Activated T-helper 2 cell treated with anti-CD3 and anti-CD28 coated beads, Interferon-gamma antibody, Interleukin-2, Interleukin-4, amounts not matched to agents 10 μg/mL and 5 μg/mL and 100 μg/mL, durations not matched to agents 14 hours and 24 hours and 36 hours (primary cell): ENCODE measurements around the gene KIF15. TPM values are rescaled to one million over a fixed set of nuclear protein-coding genes. Genes with fewer than 3 reads are reported as not detected.
A peak's percentile ranks its signal among the peaks of the same experiment; 100 is the strongest.
"Not testable (repeated sequence)": the region's sequence is repeated elsewhere in the genome, so short reads cannot be mapped to it uniquely, and the experiment has no call there.

Experiments
- DNase-seq: peaks from one replicate; pipeline ENCODE4 v3.0.0; 2021; ENCODE audit warnings: low spot score
- H3K27ac Mint-ChIP-seq: one replicate; pipeline ENCODE4 v1.8.0; 2021; ENCODE audit warnings: mixed read lengths
- H3K27me3 Mint-ChIP-seq: one replicate; pipeline ENCODE4 v1.8.0; 2021; ENCODE audit warnings: low read depth, mixed read lengths
- H3K36me3 Mint-ChIP-seq: one replicate; pipeline ENCODE4 v1.8.0; 2021; ENCODE audit warnings: low read depth, mixed read lengths
- H3K4me1 Mint-ChIP-seq: one replicate; pipeline ENCODE4 v1.8.0; 2021; ENCODE audit warnings: low read depth, mixed read lengths
- H3K4me3 Mint-ChIP-seq: one replicate; pipeline ENCODE4 v1.8.0; 2021; ENCODE audit warnings: low read depth, mild to moderate bottlenecking, moderate library complexity, mixed read lengths
- H3K9me3 Mint-ChIP-seq: one replicate; pipeline ENCODE4 v1.8.0; 2021; ENCODE audit warnings: mixed read lengths
- intact Hi-C: fragments of 100-400 bp; cut with micrococcal nuclease; formaldehyde crosslinking; loops from one replicate; pipeline ENCODE4 v1.15.1; 2023
- total RNA-seq: library from RNA; stranded (reverse); gene quantifications from 2 replicates; pipeline ENCODE4 v1.2.3, GENCODE V29; 2022

KIF15 gene
- total RNA-seq, 1 donor from 2014 or later: 28.5 TPM

DNA sequence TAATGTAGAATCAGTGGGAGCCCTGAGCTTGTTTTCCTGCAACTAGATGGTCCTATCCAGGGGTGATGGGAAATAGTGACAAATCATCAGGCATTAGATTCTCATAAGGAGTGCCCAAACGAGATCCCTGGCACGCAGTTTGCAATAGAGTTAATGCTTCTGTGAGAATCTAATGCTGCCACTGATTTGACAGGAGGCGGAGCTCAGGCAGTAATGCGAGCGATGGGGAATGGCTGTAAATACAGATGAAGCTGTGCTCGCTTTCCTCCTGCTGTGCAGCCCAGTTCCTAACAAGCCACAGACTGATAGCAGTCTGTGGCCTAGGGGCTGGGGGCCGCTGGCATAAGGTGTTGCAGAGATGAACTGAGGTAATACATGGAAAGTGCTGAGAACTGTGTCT is 71.8 kb downstream of the KIF15 start:
- Mint-ChIP-seq H3K9me3 (peaks cover 21% of the 10 kb centered on the region), H3K4me3 (no peak overlapping the region), H3K27me3 (no peaks in the 10 kb centered on the region), H3K27ac (no peak overlapping the region), H3K4me1 (no peaks in the 10 kb centered on the region), H3K36me3 (peaks cover 81% of the 10 kb centered on the region)
- no peak for DNase-seq
- intact Hi-C loops: no loop called here

DNA sequence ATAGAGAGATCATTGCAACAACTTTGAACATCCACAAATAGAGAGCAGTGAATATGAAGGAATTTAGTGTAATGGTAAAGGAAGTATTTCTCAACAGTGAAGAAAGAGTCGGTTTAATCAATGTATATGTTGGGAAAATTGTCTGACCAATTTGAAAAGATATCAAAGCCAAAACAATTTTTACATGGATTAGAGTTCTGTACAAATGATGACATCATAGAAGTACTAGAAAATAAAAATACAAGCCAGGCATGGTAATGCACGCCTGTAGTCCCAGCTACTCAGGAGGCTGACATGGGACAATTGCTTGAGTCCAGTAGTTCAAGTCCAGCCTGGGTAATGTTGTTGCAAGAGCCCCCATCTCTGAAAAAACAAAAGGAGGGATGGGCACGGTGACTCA is 74.1 kb downstream of the KIF15 start:
- intact Hi-C loops: no loop called here
- Mint-ChIP-seq H3K36me3 (peaks cover 89% of the 10 kb centered on the region), H3K27ac (no peak overlapping the region)

GRCh38 chr3:44842376-44842775 is 80.8 kb downstream of the KIF15 start:
- no peak overlapping the region for H3K4me3 Mint-ChIP-seq

More for the DNA sequence above, 74.1 kb downstream of the KIF15 start:
- DNase-seq: no peak
- Mint-ChIP-seq H3K9me3 (peaks cover 21% of the 10 kb centered on the region), H3K4me1 (no peaks in the 10 kb centered on the region), H3K27me3 (no peaks in the 10 kb centered on the region), H3K4me3 (no peak overlapping the region)

GRCh38 chr3:44845528-44846520 is 84.2 kb downstream of the KIF15 start:
- no peaks in the 10 kb centered on the region for H3K9me3 Mint-ChIP-seq
- no peaks in the 10 kb centered on the region for H3K4me1 Mint-ChIP-seq
- H3K4me3 Mint-ChIP-seq: no peak overlapping the region
- peaks cover 62% of the 10 kb centered on the region for H3K36me3 Mint-ChIP-seq
- no peak for DNase-seq
- intact Hi-C loops: no loop called here
- H3K27ac Mint-ChIP-seq: no peak overlapping the region
- H3K27me3 Mint-ChIP-seq: no peaks in the 10 kb centered on the region

More at GRCh38 chr3:44842376-44842775, 80.8 kb downstream of the KIF15 start:
- Mint-ChIP-seq H3K4me1 (no peaks in the 10 kb centered on the region), H3K27ac (no peak overlapping the region), H3K27me3 (no peaks in the 10 kb centered on the region), H3K36me3 (peaks cover 81% of the 10 kb centered on the region), H3K9me3 (peaks cover 2% of the 10 kb centered on the region)
- DNase-seq: no peak
- intact Hi-C loops: no loop called here

GRCh38 chr3:44848634-44849033 is 87.0 kb downstream of the KIF15 start:
- Mint-ChIP-seq H3K4me1 (no peaks in the 10 kb centered on the region), H3K4me3 (no peak overlapping the region), H3K27ac (no peak overlapping the region), H3K27me3 (no peaks in the 10 kb centered on the region), H3K9me3 (no peaks in the 10 kb centered on the region), H3K36me3 (peaks cover 57% of the 10 kb centered on the region)
- intact Hi-C loops: no loop called here
- no peak for DNase-seq

GRCh38 chr3:44856663-44857062 is 95.1 kb downstream of the KIF15 start:
- H3K27ac Mint-ChIP-seq, intact Hi-C loops, DNase-seq, H3K9me3 Mint-ChIP-seq, H3K4me1 Mint-ChIP-seq, H3K27me3 Mint-ChIP-seq, H3K4me3 Mint-ChIP-seq: not testable (repeated sequence)
- peaks cover 11% of the 10 kb centered on the region for H3K36me3 Mint-ChIP-seq

- peak overlapping the region; percentile 40 for H3K4me3 Mint-ChIP-seq
- peaks cover 4% of the 10 kb centered on the region for H3K36me3 Mint-ChIP-seq
- H3K27me3 Mint-ChIP-seq: no peaks in the 10 kb centered on the region
- no peaks in the 10 kb centered on the region for H3K9me3 Mint-ChIP-seq
- H3K4me1 Mint-ChIP-seq: peaks cover 12% of the 10 kb centered on the region
- no peak for DNase-seq
- intact Hi-C loops: loop anchor here (2.0 kb wide), 1 partner anchor 99 kb away; the partner anchor contains the start of genes KIAA1143 and KIF15
- H3K27ac Mint-ChIP-seq: no peak overlapping the region
Observed at GRCh38 chr3:44860117-44860516, 98.5 kb downstream of the KIF15 start.

DNA sequence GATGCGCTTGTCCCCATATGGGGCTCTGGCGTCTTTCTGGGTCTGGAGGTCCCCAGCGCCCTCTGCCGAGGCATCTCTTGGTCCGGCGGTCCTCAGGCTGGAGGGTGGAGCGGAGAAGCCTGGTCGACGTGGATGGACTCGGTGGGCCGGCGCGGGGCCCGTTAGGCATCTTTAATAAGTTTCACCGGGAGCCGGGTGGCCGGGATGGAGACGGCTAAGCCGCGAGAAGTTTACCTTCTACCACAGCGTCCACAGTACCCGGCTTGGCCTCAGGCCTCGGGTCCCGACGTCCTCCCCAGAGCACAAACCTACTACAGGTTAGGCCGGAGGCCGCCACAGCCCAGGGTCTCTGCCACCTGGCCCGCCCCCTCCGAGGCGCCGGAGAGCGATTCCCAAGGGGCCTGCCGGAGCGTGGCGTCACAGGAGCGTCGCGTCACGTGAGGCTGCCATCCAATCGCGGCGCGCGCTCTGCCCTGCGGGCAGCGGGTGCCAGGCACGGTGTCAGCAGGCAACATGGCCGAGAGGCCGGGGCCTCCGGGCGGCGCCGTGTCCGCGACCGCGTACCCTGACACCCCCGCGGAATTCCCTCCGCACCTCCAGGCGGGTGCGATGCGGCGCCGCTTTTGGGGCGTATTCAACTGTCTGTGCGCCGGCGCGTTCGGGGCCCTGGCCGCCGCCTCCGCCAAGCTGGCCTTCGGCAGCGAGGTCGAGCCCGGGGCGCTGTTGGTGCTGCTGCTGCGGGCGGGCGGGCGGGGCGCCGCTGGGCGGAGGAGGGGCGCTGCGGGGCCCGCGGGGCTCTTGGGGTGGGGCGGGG is 100.0 kb downstream of the KIF15 start, which contains the start of gene TMEM42:
TMEM42 (plus strand) TSS at position 501 of the 814 bp plus-strand sequence; CDS start at position 514, 13 bp downstream.
- no peaks in the 10 kb centered on the region for H3K27me3 Mint-ChIP-seq
- H3K4me3 Mint-ChIP-seq: peak within 1 kb of the TSS; percentile 85
- no peaks in the 10 kb centered on the region for H3K9me3 Mint-ChIP-seq
- peak within 1 kb of the TSS; percentile 83 for H3K27ac Mint-ChIP-seq
- intact Hi-C loops: loop anchor here (2.0 kb wide), 1 partner anchor 101 kb away; the partner anchor contains the start of genes KIAA1143 and KIF15
- DNase-seq: peak; percentile 86
- peaks cover 24% of the 10 kb centered on the region for H3K4me1 Mint-ChIP-seq
- H3K36me3 Mint-ChIP-seq: peaks cover 11% of the 10 kb centered on the region

GRCh38 chr3:44862226-44862637 is 100.6 kb downstream of the KIF15 start:
- DNase-seq: no peak
- Mint-ChIP-seq H3K4me1 (peaks cover 29% of the 10 kb centered on the region), H3K9me3 (no peaks in the 10 kb centered on the region), H3K27ac (peak overlapping the region; percentile 83), H3K36me3 (peaks cover 16% of the 10 kb centered on the region), H3K4me3 (peak overlapping the region; percentile 82), H3K27me3 (no peaks in the 10 kb centered on the region)
- intact Hi-C loops: no loop called here

DNA sequence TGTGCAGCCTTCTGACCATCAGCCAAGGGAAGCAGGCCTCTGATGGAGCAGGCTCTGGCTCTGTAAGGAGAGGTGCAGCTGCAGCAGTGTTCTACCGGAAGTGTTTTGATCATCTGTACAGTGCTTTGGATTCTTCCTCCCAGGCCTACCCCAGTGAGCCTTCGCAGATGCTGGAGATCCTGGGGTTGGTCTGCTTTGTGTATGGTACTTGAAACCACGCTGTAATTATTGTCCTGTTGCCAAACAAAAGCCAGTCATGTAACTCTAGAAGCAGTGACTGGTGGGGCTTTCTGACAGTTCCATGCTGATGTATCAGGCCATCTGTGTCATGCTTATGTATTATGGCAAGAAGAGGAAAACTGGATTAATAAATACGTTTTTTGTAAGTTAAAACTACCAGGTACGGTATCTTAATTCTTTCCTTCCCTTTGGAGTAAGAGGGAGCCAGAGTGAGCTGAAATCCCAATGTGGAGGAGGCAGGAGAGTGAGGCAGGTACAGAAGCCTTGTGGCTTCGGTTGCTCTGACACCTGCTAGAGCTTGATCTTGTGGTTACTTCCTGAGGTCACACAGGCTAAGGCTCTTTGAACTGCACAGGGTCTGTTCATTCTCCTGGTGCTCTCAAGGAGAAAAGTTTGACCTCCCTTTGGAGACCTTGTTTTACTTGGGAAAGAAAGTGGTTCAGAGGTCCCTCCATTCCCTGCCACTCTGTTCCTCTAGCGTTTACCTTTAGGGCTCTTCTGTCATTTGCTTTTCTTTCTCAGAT is 103.9 kb downstream of the KIF15 start:
- Mint-ChIP-seq H3K9me3 (no peaks in the 10 kb centered on the region), H3K4me3 (no peak overlapping the region), H3K27ac (peak overlapping the region; percentile 21), H3K36me3 (peaks cover 19% of the 10 kb centered on the region), H3K27me3 (no peaks in the 10 kb centered on the region), H3K4me1 (peaks cover 29% of the 10 kb centered on the region)
- DNase-seq: no peak
- intact Hi-C loops: no loop called here

DNA sequence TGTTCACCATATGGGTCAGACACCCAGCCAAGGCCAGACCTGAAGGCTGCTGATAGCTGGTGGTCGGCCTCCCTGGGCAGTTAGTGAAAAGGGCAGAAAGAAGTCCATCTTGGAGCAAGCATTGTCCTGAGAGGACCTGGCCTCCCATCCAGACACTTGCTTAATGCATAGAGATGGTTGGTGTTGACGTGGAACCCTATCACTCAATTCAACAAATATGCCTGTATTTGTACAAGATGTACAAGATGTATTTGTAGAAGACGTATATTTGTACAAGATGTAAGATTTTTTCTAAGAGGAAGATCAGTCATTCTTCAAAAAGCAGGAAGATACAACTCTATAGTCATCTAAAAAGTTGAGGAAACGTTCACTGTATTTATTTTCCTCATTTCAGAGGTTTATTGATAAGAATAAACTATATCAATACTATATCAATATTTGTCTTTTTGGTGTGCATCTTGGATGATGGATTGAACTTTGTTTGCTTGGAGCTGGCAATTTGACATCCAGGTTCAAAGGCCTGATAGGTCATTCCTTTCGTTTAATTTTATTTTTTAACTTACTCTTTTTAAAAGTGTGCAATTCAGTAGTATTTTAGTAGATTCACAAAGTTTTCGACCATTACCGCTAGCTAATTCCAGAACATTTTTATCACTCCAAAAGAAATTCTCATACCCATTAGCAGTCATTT is 106.0 kb downstream of the KIF15 start:
- H3K27ac Mint-ChIP-seq: no peak overlapping the region
- peaks cover 19% of the 10 kb centered on the region for H3K36me3 Mint-ChIP-seq
- no peaks in the 10 kb centered on the region for H3K9me3 Mint-ChIP-seq
- no peak overlapping the region for H3K4me3 Mint-ChIP-seq
- H3K27me3 Mint-ChIP-seq: no peaks in the 10 kb centered on the region
- no peak for DNase-seq
- H3K4me1 Mint-ChIP-seq: peaks cover 26% of the 10 kb centered on the region
- intact Hi-C loops: no loop called here
